ENCODE measurements around the gene FGB. TPM values are rescaled to one million over a fixed set of nuclear protein-coding genes. Genes with fewer than 3 reads are reported as not detected.

FGB gene
- total and polyA plus RNA-seq, 9 of the 15 experiments (the other 6 are each of a cell fraction or from before 2014, with no cell fraction given): 0.07 to 1.9 (median 0.13) TPM; not detected in 6

DNA sequence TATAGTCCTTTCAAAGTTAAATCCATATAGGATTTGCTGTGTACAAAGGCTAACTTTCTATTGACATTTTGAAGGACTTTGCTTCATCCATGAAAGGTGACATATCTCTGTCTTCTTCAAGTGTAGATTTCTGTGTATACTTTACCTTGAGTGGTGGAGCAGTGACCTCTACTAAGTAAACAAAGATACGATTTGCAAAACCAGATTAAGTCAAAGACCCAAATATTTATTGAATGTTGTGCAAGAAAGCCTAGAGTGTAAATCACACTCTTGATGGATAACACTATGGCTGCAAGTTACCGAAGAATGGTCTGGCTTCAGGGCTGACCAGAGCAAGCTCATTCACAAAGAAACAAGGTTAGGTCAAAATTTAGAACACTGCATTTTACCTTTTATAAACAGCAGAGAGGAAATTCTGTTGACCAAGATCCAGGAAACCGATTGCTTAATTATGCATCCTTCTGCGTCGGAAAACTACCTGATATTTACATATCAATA, 55.1 kb downstream of the FGB start (continued):
- TF ChIP-seq, protein P1, sequence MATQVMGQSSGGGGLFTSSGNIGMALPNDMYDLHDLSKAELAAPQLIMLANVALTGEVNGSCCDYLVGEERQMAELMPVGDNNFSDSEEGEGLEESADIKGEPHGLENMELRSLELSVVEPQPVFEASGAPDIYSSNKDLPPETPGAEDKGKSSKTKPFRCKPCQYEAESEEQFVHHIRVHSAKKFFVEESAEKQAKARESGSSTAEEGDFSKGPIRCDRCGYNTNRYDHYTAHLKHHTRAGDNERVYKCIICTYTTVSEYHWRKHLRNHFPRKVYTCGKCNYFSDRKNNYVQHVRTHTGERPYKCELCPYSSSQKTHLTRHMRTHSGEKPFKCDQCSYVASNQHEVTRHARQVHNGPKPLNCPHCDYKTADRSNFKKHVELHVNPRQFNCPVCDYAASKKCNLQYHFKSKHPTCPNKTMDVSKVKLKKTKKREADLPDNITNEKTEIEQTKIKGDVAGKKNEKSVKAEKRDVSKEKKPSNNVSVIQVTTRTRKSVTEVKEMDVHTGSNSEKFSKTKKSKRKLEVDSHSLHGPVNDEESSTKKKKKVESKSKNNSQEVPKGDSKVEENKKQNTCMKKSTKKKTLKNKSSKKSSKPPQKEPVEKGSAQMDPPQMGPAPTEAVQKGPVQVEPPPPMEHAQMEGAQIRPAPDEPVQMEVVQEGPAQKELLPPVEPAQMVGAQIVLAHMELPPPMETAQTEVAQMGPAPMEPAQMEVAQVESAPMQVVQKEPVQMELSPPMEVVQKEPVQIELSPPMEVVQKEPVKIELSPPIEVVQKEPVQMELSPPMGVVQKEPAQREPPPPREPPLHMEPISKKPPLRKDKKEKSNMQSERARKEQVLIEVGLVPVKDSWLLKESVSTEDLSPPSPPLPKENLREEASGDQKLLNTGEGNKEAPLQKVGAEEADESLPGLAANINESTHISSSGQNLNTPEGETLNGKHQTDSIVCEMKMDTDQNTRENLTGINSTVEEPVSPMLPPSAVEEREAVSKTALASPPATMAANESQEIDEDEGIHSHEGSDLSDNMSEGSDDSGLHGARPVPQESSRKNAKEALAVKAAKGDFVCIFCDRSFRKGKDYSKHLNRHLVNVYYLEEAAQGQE (IDR thresholded peaks at IDR 0.05; ENCODE audit: borderline replicate concordance): no peak
- TF ChIP-seq, protein P1 (CRISPR knock-in tag; IDR thresholded peaks at IDR 0.05; ENCODE audit: low read depth): no peak

Data from K562 (cell line).